ENCODE measurements around the gene PTPRN2.

GRCh38 chr7:157703534-157704195, 884.0 kb downstream of the PTPRN2 start:
- TF ChIP-seq POLR2AphosphoS5 (IDR thresholded peaks at IDR 0.05), result no peak
- TF ChIP-seq, protein P1, sequence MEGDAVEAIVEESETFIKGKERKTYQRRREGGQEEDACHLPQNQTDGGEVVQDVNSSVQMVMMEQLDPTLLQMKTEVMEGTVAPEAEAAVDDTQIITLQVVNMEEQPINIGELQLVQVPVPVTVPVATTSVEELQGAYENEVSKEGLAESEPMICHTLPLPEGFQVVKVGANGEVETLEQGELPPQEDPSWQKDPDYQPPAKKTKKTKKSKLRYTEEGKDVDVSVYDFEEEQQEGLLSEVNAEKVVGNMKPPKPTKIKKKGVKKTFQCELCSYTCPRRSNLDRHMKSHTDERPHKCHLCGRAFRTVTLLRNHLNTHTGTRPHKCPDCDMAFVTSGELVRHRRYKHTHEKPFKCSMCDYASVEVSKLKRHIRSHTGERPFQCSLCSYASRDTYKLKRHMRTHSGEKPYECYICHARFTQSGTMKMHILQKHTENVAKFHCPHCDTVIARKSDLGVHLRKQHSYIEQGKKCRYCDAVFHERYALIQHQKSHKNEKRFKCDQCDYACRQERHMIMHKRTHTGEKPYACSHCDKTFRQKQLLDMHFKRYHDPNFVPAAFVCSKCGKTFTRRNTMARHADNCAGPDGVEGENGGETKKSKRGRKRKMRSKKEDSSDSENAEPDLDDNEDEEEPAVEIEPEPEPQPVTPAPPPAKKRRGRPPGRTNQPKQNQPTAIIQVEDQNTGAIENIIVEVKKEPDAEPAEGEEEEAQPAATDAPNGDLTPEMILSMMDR (IDR thresholded peaks at IDR 0.05), result no peak
